Stimulated activated naive CD8-positive, alpha-beta T cell treated with anti-CD3 and anti-CD28 coated beads, Interleukin-15, Interleukin-2, amounts not matched to agents 100 ng/mL and 50 ng/mL, for 24 hours (primary cell): ENCODE data around the gene FMN1.
"Not testable (repeated sequence)": the region's sequence is repeated elsewhere in the genome, so short reads cannot be mapped to it uniquely, and the experiment has no call there.

Source experiments
- H3K27ac Mint-ChIP-seq: one replicate; pipeline ENCODE4 v1.8.0; 2021; ENCODE audit warnings: mild to moderate bottlenecking, mixed read lengths
- H3K27me3 Mint-ChIP-seq: one replicate; pipeline ENCODE4 v1.8.0; 2021; ENCODE audit warnings: mixed read lengths
- H3K36me3 Mint-ChIP-seq: one replicate; pipeline ENCODE4 v1.8.0; 2021; ENCODE audit warnings: low read depth, mixed read lengths
- H3K4me1 Mint-ChIP-seq: one replicate; pipeline ENCODE4 v1.8.0; 2021; ENCODE audit warnings: low read depth, mixed read lengths
- H3K4me3 Mint-ChIP-seq: one replicate; pipeline ENCODE4 v1.8.0; 2021; ENCODE audit warnings: mild to moderate bottlenecking, mixed read lengths
- H3K9me3 Mint-ChIP-seq: one replicate; pipeline ENCODE4 v1.8.0; 2021; ENCODE audit warnings: mixed read lengths

The FMN1 gene

DNA sequence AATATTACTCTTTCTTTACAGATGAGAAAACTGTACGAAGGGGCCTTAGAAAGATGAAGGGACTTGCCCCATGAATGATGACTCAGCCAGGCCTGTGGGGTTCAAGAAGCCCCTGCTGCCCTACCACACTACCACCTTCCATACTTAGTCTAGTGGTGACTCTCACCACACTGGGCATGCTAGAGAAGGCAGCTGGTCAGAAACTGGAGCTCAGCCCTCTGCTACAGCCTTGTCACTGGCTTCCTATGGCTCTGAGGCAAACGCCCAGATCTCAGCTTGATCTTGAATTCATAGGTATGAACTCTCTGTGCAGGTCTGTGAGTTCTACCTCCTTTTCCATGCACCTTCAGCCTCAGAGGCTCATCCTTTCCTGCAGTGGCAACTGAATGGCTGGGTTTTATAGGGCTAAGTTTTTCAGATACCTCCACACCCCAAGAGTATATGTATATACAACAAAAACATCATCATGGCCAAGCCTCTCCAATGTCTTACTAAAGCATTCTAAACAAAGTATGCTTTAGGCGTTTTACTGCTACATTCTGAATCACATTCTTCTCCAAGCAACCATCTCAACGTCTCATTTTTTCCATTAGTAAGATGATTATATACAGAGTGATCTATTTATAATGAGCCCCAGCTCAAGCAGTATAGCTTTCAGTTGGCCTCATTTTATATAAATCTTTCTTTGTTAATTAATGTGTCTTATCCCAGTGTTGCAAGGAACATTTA is 242.6 kb downstream of the FMN1 start:
- no peak overlapping the region for H3K27ac Mint-ChIP-seq
- no peaks in the 10 kb centered on the region for H3K9me3 Mint-ChIP-seq
- H3K4me3 Mint-ChIP-seq = no peak overlapping the region
- no peaks in the 10 kb centered on the region for H3K36me3 Mint-ChIP-seq
- peaks cover 9% of the 10 kb centered on the region for H3K27me3 Mint-ChIP-seq
- H3K4me1 Mint-ChIP-seq = no peaks in the 10 kb centered on the region

DNA sequence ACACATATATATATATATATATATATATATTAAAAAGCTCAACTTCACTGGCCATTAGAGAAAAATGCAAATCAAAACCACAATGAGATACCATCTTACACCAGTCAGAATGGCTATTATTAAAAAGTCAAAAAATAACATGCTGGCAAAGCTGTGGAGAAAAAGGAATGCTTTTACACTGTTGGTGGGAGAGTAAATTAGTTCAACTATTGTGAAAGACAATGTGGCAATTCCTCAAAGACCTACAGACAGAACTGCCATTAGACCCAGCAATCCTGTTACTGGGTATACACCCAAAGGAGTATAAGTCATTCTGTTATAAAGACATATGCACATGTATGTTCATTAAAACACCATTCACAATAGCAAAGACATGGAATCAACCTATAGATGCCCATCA is 244.5 kb downstream of the FMN1 start:
- not testable (repeated sequence) for H3K9me3 Mint-ChIP-seq, H3K36me3 Mint-ChIP-seq, H3K4me1 Mint-ChIP-seq, H3K27ac Mint-ChIP-seq, H3K27me3 Mint-ChIP-seq, H3K4me3 Mint-ChIP-seq

DNA sequence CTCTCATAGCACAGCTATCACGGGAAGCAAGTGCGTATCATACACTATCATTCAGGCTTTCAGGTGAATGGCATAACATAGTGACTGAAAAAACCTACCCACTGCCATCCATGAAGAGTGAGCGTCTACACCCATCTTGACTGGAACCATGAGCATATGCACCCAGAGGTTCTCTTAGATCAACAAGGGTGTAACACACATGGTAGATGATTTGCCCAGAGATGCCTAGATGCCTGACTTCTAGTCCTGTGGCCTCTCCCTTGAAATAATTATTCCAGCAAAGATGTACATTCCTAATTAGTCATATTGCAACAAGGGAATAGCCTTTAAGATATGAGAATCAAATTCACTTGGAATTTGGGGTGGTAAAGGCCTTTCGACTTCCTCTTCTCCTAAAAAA is 248.3 kb downstream of the FMN1 start:
- H3K9me3 Mint-ChIP-seq = no peaks in the 10 kb centered on the region
- no peaks in the 10 kb centered on the region for H3K4me1 Mint-ChIP-seq
- no peaks in the 10 kb centered on the region for H3K27me3 Mint-ChIP-seq
- H3K4me3 Mint-ChIP-seq = no peak overlapping the region
- H3K36me3 Mint-ChIP-seq = no peaks in the 10 kb centered on the region
- H3K27ac Mint-ChIP-seq = no peak overlapping the region

DNA sequence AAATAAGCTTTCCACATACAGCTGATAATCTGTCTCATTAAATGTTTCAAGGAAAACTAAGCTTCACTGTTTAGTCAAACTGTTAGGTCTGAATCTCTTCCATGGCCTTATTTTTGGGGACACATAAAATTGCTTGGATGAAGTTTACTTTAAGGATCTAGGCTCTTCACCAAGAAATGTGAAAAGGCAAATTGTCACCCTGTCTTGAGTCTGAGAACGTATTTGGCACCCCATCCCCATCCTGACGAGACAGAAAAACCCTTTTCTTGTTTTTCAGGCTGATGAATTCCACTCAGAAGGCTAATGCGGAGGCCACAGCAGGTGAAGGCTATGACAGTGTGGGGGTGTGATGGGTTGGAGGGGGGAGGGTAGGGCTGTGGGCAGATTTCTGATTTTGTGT is 250.1 kb downstream of the FMN1 start:
- Mint-ChIP-seq H3K27ac (no peak overlapping the region), H3K4me1 (no peaks in the 10 kb centered on the region), H3K4me3 (no peak overlapping the region), H3K36me3 (no peaks in the 10 kb centered on the region), H3K27me3 (no peaks in the 10 kb centered on the region), H3K9me3 (no peaks in the 10 kb centered on the region)

DNA sequence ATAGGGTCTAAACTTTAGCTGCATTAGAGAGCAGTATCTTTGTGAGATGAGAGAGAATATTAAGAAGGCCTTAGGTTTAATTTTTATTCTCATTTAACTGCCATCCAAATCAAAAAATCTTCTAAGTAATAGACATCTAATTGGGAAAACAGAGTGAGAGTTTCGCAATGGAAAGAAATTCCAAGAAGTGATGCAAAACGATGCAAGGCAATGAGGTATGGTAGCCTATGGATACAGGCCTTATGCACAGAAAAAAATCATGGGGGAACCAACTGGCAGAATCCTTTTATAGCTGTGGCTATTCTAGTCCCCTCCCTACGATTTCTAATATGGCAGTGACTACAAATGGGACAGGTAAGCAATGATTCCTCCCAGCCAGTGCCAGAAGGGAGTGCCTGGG is 250.8 kb downstream of the FMN1 start:
- H3K9me3 Mint-ChIP-seq = no peaks in the 10 kb centered on the region
- no peaks in the 10 kb centered on the region for H3K4me1 Mint-ChIP-seq
- H3K27me3 Mint-ChIP-seq = peaks cover 4% of the 10 kb centered on the region

DNA sequence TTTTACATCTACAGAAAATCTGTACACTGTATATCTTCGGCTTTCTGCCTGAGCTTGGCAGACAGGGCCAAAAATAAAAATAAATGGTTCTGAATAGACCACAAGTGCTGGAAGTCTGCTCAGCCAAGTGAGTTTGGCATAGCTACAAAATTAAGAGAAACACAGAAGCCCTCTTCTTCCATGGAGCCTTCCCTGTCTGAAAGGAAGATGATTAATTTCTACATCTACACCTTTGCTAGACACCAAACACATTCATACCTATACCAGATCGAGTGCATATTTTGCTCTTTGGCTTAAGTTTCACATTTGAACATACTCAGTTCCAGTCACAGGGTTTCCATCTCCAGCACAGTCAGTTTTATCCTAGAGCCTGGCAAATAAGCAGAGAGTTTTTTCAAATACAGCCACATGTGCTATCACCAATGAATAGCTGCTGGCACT is 252.1 kb downstream of the FMN1 start:
- peaks cover 13% of the 10 kb centered on the region for H3K27me3 Mint-ChIP-seq
- H3K4me3 Mint-ChIP-seq = no peak overlapping the region
- H3K36me3 Mint-ChIP-seq = no peaks in the 10 kb centered on the region
- H3K27ac Mint-ChIP-seq = no peak overlapping the region
- no peaks in the 10 kb centered on the region for H3K4me1 Mint-ChIP-seq
- no peaks in the 10 kb centered on the region for H3K9me3 Mint-ChIP-seq

More for the DNA sequence above, 250.8 kb downstream of the FMN1 start:
- Mint-ChIP-seq H3K27ac (no peak overlapping the region), H3K4me3 (no peak overlapping the region), H3K36me3 (no peaks in the 10 kb centered on the region)

DNA sequence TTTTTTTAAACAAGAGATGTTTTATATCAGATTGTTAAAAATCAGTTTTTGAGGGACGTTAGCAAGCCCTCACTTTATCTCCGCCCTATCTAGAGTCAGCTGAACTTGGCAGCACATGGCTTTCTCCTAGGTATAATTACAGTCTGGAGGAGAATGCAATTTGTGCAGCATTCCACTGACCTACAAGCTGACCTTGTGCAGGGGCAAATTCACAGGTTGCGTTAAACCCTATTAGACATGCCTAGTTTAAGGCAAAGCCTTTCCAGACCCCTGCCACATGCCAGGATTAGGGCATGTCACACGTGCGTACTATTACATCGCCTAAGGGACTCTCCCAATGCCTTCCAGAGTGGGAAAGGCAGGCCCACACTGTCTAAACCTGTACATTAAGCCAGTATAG is 252.7 kb downstream of the FMN1 start:
- Mint-ChIP-seq H3K27me3 (peaks cover 13% of the 10 kb centered on the region), H3K27ac (no peak overlapping the region), H3K9me3 (no peaks in the 10 kb centered on the region), H3K4me3 (no peak overlapping the region), H3K4me1 (no peaks in the 10 kb centered on the region), H3K36me3 (no peaks in the 10 kb centered on the region)

DNA sequence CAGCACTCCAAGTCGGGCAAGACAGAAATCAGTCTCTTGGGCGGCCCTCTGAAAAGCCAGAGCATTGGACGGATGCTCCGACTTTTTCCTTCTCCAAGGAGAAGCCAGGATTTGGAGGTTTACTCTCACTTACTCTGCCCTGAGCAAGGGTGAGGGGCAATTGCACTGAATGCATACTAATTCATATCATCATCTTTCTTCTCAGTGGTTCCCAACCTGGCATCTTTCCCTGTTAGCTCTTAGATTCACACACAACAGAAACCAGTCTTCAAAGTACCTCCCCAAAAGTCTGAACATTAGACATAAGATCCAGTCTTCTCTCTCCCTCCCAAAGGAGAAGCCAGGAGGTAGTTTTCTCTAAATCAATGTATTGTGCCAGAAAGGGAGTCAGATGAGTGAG is 257.5 kb downstream of the FMN1 start:
- Mint-ChIP-seq H3K36me3 (no peaks in the 10 kb centered on the region), H3K9me3 (peaks cover 9% of the 10 kb centered on the region), H3K4me1 (no peaks in the 10 kb centered on the region), H3K27ac (no peak overlapping the region), H3K27me3 (peaks cover 27% of the 10 kb centered on the region), H3K4me3 (no peak overlapping the region)

DNA sequence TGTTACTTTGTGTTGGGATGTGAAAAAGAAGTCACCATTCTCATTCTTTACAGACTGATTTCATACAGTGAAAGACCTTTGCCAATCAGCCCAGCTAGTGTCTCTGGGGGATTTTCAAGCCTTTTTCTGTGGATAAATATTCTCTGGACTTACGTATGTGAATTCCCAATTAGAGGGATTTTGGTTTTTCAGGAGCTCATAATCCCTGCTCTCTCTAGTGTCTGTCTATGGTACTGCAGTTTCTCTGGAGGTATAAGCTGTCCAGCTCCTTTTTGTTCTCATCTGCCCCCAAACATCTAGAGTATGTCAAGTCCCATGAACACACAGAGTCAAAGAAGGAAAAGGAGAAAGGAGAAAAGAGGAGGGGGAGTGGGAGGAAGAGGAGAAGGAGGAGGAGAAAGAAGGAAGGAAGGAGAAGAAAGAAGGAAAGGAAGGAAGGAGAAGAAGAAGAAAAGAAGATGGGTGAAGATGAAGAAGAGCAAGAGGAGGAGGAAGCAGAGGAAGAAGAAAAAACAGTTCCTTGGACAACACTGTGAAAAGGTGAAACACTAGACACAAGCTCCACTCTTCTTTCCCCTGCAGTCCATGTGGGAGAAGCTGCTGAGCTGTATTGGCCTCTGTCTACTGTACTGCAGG is 258.1 kb downstream of the FMN1 start:
- Mint-ChIP-seq H3K27ac (no peak overlapping the region), H3K36me3 (no peaks in the 10 kb centered on the region), H3K4me3 (no peak overlapping the region), H3K9me3 (peaks cover 9% of the 10 kb centered on the region), H3K4me1 (no peaks in the 10 kb centered on the region), H3K27me3 (peaks cover 31% of the 10 kb centered on the region)

DNA sequence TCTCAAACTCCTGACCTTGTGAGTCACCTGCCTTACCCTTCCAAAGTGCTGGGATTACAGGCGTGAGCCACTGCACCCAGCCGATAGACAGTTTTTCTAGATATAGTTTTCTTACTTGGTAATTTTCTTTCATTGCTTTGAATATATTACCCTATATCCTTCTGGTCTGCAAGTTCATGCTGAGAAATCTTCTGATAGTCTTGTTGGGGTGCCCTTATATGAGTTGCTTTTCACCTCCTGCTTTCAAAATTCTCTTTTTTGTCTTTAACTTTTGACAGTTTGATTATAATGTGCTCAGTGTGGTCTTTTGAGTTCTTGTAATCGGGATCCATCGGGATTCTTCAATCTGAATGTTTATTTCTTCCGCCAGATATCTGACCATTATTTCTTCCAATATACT is 259.4 kb downstream of the FMN1 start:
- peaks cover 32% of the 10 kb centered on the region for H3K27me3 Mint-ChIP-seq
- H3K9me3 Mint-ChIP-seq = peaks cover 9% of the 10 kb centered on the region
- H3K4me1 Mint-ChIP-seq = no peaks in the 10 kb centered on the region
- no peak overlapping the region for H3K4me3 Mint-ChIP-seq
- no peak overlapping the region for H3K27ac Mint-ChIP-seq
- no peaks in the 10 kb centered on the region for H3K36me3 Mint-ChIP-seq

DNA sequence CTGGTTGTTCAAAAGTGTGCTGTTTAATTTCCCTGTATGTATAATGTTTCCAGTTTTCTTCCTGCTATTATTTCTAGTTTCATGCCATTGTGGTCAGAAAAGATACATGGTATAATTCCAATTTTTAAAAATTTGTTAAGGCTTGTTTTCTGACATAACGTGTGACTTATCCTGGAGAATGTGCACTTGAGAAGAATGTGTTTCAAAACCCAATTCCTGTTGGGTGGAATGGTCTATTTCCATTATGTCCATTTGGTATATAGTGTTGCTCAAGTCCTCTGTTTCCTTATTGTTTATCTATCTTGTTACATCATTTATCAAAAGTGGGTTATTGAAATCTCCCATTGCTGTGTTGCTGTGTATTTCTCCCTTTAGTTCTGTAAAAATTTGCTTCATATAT is 261.3 kb downstream of the FMN1 start:
- H3K36me3 Mint-ChIP-seq = no peaks in the 10 kb centered on the region
- H3K4me1 Mint-ChIP-seq = no peaks in the 10 kb centered on the region
- H3K9me3 Mint-ChIP-seq = peaks cover 9% of the 10 kb centered on the region
- H3K27me3 Mint-ChIP-seq = peaks cover 25% of the 10 kb centered on the region
- H3K27ac Mint-ChIP-seq = no peak overlapping the region
- H3K4me3 Mint-ChIP-seq = no peak overlapping the region

DNA sequence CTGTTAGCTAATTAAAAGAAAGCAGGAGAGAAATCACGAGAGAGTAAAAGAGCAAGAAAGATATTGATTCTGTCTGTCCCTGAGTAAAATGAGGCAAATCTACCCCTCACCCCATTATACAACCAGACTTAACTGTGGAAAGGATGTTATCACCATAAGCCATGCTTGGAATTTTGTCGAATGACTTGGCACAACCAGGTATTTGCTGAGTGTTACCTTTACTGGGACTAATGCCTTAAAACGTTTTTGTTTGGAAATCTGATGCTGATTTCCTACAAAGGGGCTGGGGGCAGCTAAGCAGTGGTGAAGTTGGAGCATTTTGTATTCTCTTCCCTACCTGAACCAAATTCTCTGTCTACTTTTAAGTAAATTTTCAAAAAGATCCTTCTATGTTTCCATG is 265.6 kb downstream of the FMN1 start:
- no peak overlapping the region for H3K27ac Mint-ChIP-seq
- H3K36me3 Mint-ChIP-seq = no peaks in the 10 kb centered on the region
- no peaks in the 10 kb centered on the region for H3K4me1 Mint-ChIP-seq
- H3K27me3 Mint-ChIP-seq = peaks cover 5% of the 10 kb centered on the region
- no peak overlapping the region for H3K4me3 Mint-ChIP-seq
- peaks cover 5% of the 10 kb centered on the region for H3K9me3 Mint-ChIP-seq

DNA sequence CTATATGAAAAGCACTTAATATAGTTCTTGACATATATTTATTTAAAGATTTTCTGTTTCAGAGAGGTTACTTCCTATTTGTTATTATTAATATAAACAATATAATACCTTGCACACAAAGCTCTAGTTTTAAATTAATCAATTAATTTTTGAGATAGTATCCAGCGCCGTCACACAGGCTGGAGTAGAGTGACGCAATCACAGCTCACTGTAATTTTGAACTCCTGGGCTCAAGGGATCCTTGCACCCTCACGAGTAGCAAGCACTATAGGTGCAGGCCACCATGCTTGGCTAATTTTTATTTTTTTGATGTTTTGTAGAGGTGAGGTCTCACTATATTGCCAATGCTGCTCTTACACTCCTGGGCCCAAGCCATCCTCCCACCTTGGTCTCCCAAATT is 267.4 kb downstream of the FMN1 start:
- Mint-ChIP-seq H3K4me3 (no peak overlapping the region), H3K9me3 (no peaks in the 10 kb centered on the region), H3K27me3 (peaks cover 5% of the 10 kb centered on the region), H3K4me1 (no peaks in the 10 kb centered on the region), H3K36me3 (no peaks in the 10 kb centered on the region), H3K27ac (no peak overlapping the region)

DNA sequence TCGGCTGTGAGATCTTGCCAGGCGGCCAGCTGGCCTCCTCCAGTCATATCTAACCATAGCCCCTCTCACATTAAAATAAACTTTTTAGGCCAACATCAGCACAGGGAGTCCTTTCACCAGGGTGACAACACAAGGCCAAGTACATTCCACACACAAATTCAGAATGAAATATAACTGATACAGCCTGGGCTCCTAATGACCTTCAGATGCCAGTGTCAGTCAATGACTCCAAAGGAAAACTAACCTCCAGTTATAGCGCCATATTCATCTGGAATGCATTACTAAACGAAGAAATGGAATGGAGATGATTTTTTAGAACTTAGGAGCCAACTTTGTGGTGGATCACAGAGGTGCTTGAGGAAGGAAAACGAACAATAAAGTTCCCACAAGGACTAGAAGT is 271.3 kb downstream of the FMN1 start:
- no peaks in the 10 kb centered on the region for H3K4me1 Mint-ChIP-seq
- H3K27ac Mint-ChIP-seq = no peak overlapping the region
- no peaks in the 10 kb centered on the region for H3K9me3 Mint-ChIP-seq
- no peak overlapping the region for H3K4me3 Mint-ChIP-seq
- H3K27me3 Mint-ChIP-seq = no peaks in the 10 kb centered on the region
- no peaks in the 10 kb centered on the region for H3K36me3 Mint-ChIP-seq

DNA sequence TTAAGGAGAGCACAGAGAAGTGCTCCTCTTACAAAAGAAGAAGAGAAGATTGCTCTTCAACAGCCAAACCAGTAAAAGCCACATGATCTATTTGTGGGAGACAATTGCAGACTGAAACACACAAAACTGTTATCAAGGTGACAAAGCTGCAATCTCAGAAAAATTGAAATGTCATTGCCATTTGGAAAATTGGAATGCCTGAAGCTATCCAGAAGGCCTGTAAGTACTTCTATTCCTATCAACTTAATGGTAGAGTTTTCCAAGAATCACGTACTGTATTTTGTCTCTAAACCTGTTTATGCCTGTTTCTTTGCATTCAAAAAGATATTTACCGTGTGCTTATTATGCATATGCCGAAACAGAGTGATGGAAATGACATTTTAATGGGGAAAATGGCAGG is 272.0 kb downstream of the FMN1 start:
- H3K36me3 Mint-ChIP-seq = no peaks in the 10 kb centered on the region
- no peaks in the 10 kb centered on the region for H3K27me3 Mint-ChIP-seq
- no peaks in the 10 kb centered on the region for H3K9me3 Mint-ChIP-seq
- no peak overlapping the region for H3K27ac Mint-ChIP-seq
- H3K4me1 Mint-ChIP-seq = no peaks in the 10 kb centered on the region
- no peak overlapping the region for H3K4me3 Mint-ChIP-seq
